Transverse colon (tissue), 4 donors: ENCODE results near the gene EP400. TPM values are rescaled to one million over a fixed set of nuclear protein-coding genes. Genes with fewer than 3 reads are reported as not detected.

Source experiments
- DNase-seq: peaks from one replicate; pipeline ENCODE4 v3.0.0-alpha.2; 2019
- H3K27ac ChIP-seq, 4 donors: fragments of 200-600 bp; sonication (generic); 2 replicates each; pipeline ENCODE4 v1.5.1; 2016 to 2018; ENCODE audit warnings: inconsistent platforms in 4 of 4
- H3K27me3 ChIP-seq: fragments of 200-600 bp; sonication (generic); 2 replicates; pipeline ENCODE4 v1.5.1; 2017; ENCODE audit warnings: inconsistent platforms
- H3K36me3 ChIP-seq, 4 donors: fragments of 200-600 bp; sonication (generic); 2 replicates each; pipeline ENCODE4 v1.5.1; 2017 to 2019; ENCODE audit warnings: inconsistent platforms in 4 of 4
- H3K4me1 ChIP-seq, 4 donors: fragments of 200-600 bp; sonication (generic); 2 replicates each; pipeline ENCODE4 v1.5.1; 2017 to 2020; ENCODE audit warnings: inconsistent platforms in 4 of 4
- H3K4me3 ChIP-seq, 4 donors: fragments of 200-600 bp; sonication (generic); 1 replicate in 1 of 4; 2 replicates in 3 of 4; pipeline versions ENCODE4 v1.5.1 to v1.6.1; 2017 to 2019; ENCODE audit warnings: inconsistent platforms in 4 of 4
- H3K9me3 ChIP-seq, 2 donors: fragments of 200-600 bp; sonication (generic); 2 replicates each; pipeline ENCODE4 v1.5.1; 2017 to 2019; ENCODE audit warnings: inconsistent platforms in 2 of 2
- CTCF ChIP-seq, 5 experiments: fragments of 200-600 bp in 3 of 5; fragments of 450-650 bp in 2 of 5; sonication (generic) in 3 of 5; IDR thresholded peaks; 1 replicate in 2 of 5; 2 replicates in 3 of 5; pipeline ENCODE4 v1.5.1; 2016 to 2017; ENCODE audit warnings: antibody characterized with exemption in 5 of 5, inconsistent platforms in 3 of 5, mild to moderate bottlenecking in 2 of 5, moderate library complexity in 1 of 5
- EP300 ChIP-seq: sonication (generic); formaldehyde crosslinking; IDR thresholded peaks from one replicate; pipeline ENCODE4 v1.6.1; 2017; ENCODE audit warnings: antibody characterized with exemption, low read depth
- POLR2A ChIP-seq: fragments of 450-650 bp; IDR thresholded peaks from one replicate; pipeline ENCODE4 v1.6.1; 2016; ENCODE audit warnings: antibody characterized with exemption, mild to moderate bottlenecking, moderate library complexity
- POLR2AphosphoS5 ChIP-seq, 3 donors: sonication (generic); formaldehyde crosslinking; IDR thresholded peaks; one replicate each; pipeline ENCODE4 v1.6.1; 2016; ENCODE audit warnings: antibody characterized with exemption in 3 of 3
- WGBS, 2 donors: methylation state at CpG; one replicate each; pipeline ENCODE4 v1.1.5; 2018; ENCODE audit warnings: low coverage in 1 of 2; 5-methylcytosine and 5-hydroxymethylcytosine counted together
- in situ Hi-C, 4 donors: fragments of 200-750 bp; cut with MboI; loops; one replicate each; pipeline versions ENCODE4 v1.15.0 to v1.15.1; 2017; ENCODE audit warnings: low sequenced_read_pairs in 3 of 4, low pct_ligation_motif_present in 1 of 4, low pct_unique_long_range_greater_than_20kb in 1 of 4
- intact Hi-C: fragments of 100-400 bp; cut with DNase I; formaldehyde crosslinking; loops from one replicate; pipeline ENCODE4 v1.15.1; 2023; ENCODE audit warnings: low total_unique reads
- total RNA-seq, 4 donors: library from RNA; depleted of rRNA; stranded (reverse); fragments of >200 nt; gene quantifications; one replicate each; pipeline ENCODE4 v1.1.0, GENCODE V29; 2016

The EP400 gene
- total RNA-seq, 4 donors from 2014 or later = 25.4 to 67.3 (median 37.5) TPM

GRCh38 chr12:131920157-131920508 is 29.6 kb upstream of the EP400 start:
- TF ChIP-seq EP300 (no peak), POLR2A (no peak), CTCF (IDR thresholded peaks at IDR 0.05) (no peak), POLR2AphosphoS5 (IDR thresholded peaks at IDR 0.05) (no peak)
- peaks cover 0 to 5% (median 0%) of the 10 kb centered on the region in 4 donors for H3K4me1 ChIP-seq
- DNase-seq = no peak
- intact Hi-C loops (no loop called here), in situ Hi-C loops (no loop called here)
- no peaks in the 10 kb centered on the region for H3K9me3 ChIP-seq
- H3K36me3 ChIP-seq = peaks cover 0 to 29% (median 3%) of the 10 kb centered on the region in 4 donors
- H3K27me3 ChIP-seq = no peaks in the 10 kb centered on the region
- H3K4me3 ChIP-seq = no peak overlapping the region
- 93% methylated on average over 14 of the region's 14 CpGs; no CpG with 5 or more reads in 1 of the 2 donors for WGBS, 2 donors
- H3K27ac ChIP-seq = no peak overlapping the region

GRCh38 chr12:131920902-131921840 is 28.6 kb upstream of the EP400 start:
- intact Hi-C loops (no loop called here), in situ Hi-C loops (no loop called here)
- peaks cover 0 to 5% (median 0%) of the 10 kb centered on the region in 4 donors for H3K4me1 ChIP-seq
- 92% methylated on average over 20 of the region's 35 CpGs; no CpG with 5 or more reads in 1 of the 2 donors for WGBS, 2 donors
- H3K4me3 ChIP-seq = no peak overlapping the region
- DNase-seq = no peak
- no peaks in the 10 kb centered on the region for H3K9me3 ChIP-seq
- H3K36me3 ChIP-seq = peaks cover 0 to 20% (median 3%) of the 10 kb centered on the region in 4 donors
- no peak overlapping the region for H3K27ac ChIP-seq
- TF ChIP-seq EP300 = no peak
- no peak for TF ChIP-seq CTCF (IDR thresholded peaks at IDR 0.05)
- no peak for TF ChIP-seq POLR2AphosphoS5 (IDR thresholded peaks at IDR 0.05)
- TF ChIP-seq POLR2A = no peak
- no peaks in the 10 kb centered on the region for H3K27me3 ChIP-seq

GRCh38 chr12:131921866-131922769 is 27.6 kb upstream of the EP400 start:
- H3K27ac ChIP-seq = no peak overlapping the region
- H3K36me3 ChIP-seq = peaks cover 0 to 14% (median 0%) of the 10 kb centered on the region in 4 donors
- no peaks in the 10 kb centered on the region for H3K9me3 ChIP-seq
- DNase-seq = no peak
- no peaks in the 10 kb centered on the region for H3K27me3 ChIP-seq
- intact Hi-C loops (no loop called here), in situ Hi-C loops (no loop called here)
- no peak overlapping the region for H3K4me3 ChIP-seq
- TF ChIP-seq CTCF (IDR thresholded peaks at IDR 0.05) (no peak), POLR2A (no peak), EP300 (no peak), POLR2AphosphoS5 (IDR thresholded peaks at IDR 0.05) (no peak)
- 80 to 81% methylated on average over 5 to 29 of the region's 29 CpGs for WGBS, 2 donors
- peaks cover 0 to 5% (median 0%) of the 10 kb centered on the region in 4 donors for H3K4me1 ChIP-seq

GRCh38 chr12:131922772-131923171 is 27.0 kb upstream of the EP400 start:
- in situ Hi-C loops = no loop called here

More at GRCh38 chr12:131922772-131923171, 27.0 kb upstream of the EP400 start:
- intact Hi-C loops = no loop called here
- TF ChIP-seq POLR2A = no peak
- no peaks in the 10 kb centered on the region for H3K9me3 ChIP-seq
- peak overlapping the region in 1 of 4 donors; percentile 41 for H3K27ac ChIP-seq
- H3K36me3 ChIP-seq = peaks cover 0 to 14% (median 0%) of the 10 kb centered on the region in 4 donors
- no peak for DNase-seq
- no peak overlapping the region for H3K4me3 ChIP-seq
- H3K4me1 ChIP-seq = peaks cover 0 to 5% (median 0%) of the 10 kb centered on the region in 4 donors
- H3K27me3 ChIP-seq = no peaks in the 10 kb centered on the region
- WGBS, 2 donors = 88 to 96% methylated on average over 9 to 13 of the region's 13 CpGs
